WTC11 (cell line): Measurements from ENCODE around the gene MFSD1. TPM values are rescaled to one million over a fixed set of nuclear protein-coding genes. Genes with fewer than 3 reads are reported as not detected.

Source experiments
- ATAC-seq: fragments of 200-7000 bp; cut with Tn5 transposase; 2 replicates; pipeline ENCODE4 v1.10.0; 2021; ENCODE audit warnings: mild to moderate bottlenecking, moderate library complexity
- CTCF ChIA-PET: fragments of 300-600 bp; sonication (Branson Sonifier 250); formaldehyde crosslinking; loops from one replicate; lab custom pipeline; 2021; ENCODE audit warnings: antibody characterized with exemption; lab: Charles Lee
- POLR2A ChIA-PET: fragments of 350-600 bp; sonication (Branson Sonifier 250); formaldehyde crosslinking; loops from one replicate; lab custom pipeline; 2021; ENCODE audit warnings: antibody characterized with exemption; lab: Charles Lee
- DNase-seq: peaks from one replicate; pipeline ENCODE4 v3.0.0; 2021; ENCODE audit warnings: low spot score
- H3K27ac Mint-ChIP-seq: 2 replicates; pipeline ENCODE4 v1.8.0; 2021; ENCODE audit warnings: mixed read lengths
- H3K27me3 Mint-ChIP-seq: 2 replicates; pipeline ENCODE4 v1.8.0; 2021; ENCODE audit warnings: low read depth, mild to moderate bottlenecking, moderate library complexity, mixed read lengths
- H3K36me3 Mint-ChIP-seq: 2 replicates; pipeline ENCODE4 v1.8.0; 2021; ENCODE audit warnings: mixed read lengths
- H3K4me1 Mint-ChIP-seq: 2 replicates; pipeline ENCODE4 v1.8.0; 2022; ENCODE audit warnings: mixed read lengths
- H3K4me3 Mint-ChIP-seq: 2 replicates; pipeline ENCODE4 v1.8.0; 2021; ENCODE audit warnings: mild to moderate bottlenecking, moderate library complexity, mixed read lengths
- H3K9me3 Mint-ChIP-seq: 2 replicates; pipeline ENCODE4 v1.8.0; 2021; ENCODE audit warnings: mixed read lengths
- ATF3 ChIP-seq: sonication (generic); formaldehyde crosslinking; conservative IDR thresholded peaks from 2 replicates; pipeline ENCODE4 v1.8.1; 2022; ENCODE audit warnings: mild to moderate bottlenecking, missing genetic modification reagents
- FOXP4 ChIP-seq: sonication (generic); formaldehyde crosslinking; IDR thresholded peaks from 2 replicates; pipeline ENCODE4 v1.8.0; 2022; ENCODE audit warnings: mild to moderate bottlenecking, missing genetic modification reagents
- JAZF1 ChIP-seq: fragments of 250-450 bp; sonication (Bioruptor Pico); IDR thresholded peaks from 2 replicates; pipeline ENCODE4 v1.9.0; 2021; ENCODE audit warnings: moderate library complexity, mild to moderate bottlenecking, inconsistent platforms
- KAT7 ChIP-seq: sonication (generic); formaldehyde crosslinking; IDR thresholded peaks from 2 replicates; pipeline ENCODE4 v1.8.1; 2023; ENCODE audit warnings: missing genetic modification reagents, mild to moderate bottlenecking, borderline replicate concordance
- MYBL2 ChIP-seq: sonication (generic); formaldehyde crosslinking; IDR thresholded peaks from 2 replicates; pipeline ENCODE4 v1.8.1; 2023; ENCODE audit warnings: mild to moderate bottlenecking, moderate library complexity, missing genetic modification reagents
- NFE2L1 ChIP-seq: sonication (generic); formaldehyde crosslinking; IDR thresholded peaks from 2 replicates; pipeline ENCODE4 v1.8.1; 2023; ENCODE audit warnings: missing genetic modification reagents
- PRDM15 ChIP-seq: sonication (generic); formaldehyde crosslinking; IDR thresholded peaks from 2 replicates; pipeline ENCODE4 v1.8.0; 2022; ENCODE audit warnings: missing genetic modification reagents
- PRRX2 ChIP-seq: fragments of 250-450 bp; sonication (Bioruptor Pico); IDR thresholded peaks from 2 replicates; pipeline ENCODE4 v1.8.0; 2021; ENCODE audit warnings: mild to moderate bottlenecking
- RORB ChIP-seq: fragments of 250-450 bp; sonication (Bioruptor Pico); IDR thresholded peaks from 2 replicates; pipeline ENCODE4 v1.9.0; 2021; ENCODE audit warnings: mild to moderate bottlenecking
- SMAD3 ChIP-seq: sonication (generic); formaldehyde crosslinking; IDR thresholded peaks from 2 replicates; pipeline ENCODE4 v1.8.0; 2022; ENCODE audit warnings: missing genetic modification reagents, mild to moderate bottlenecking, borderline replicate concordance
- TCF7 ChIP-seq: sonication (generic); formaldehyde crosslinking; IDR thresholded peaks from 2 replicates; pipeline ENCODE4 v1.8.0; 2022; ENCODE audit warnings: mild to moderate bottlenecking, low read depth, missing genetic modification reagents, moderate library complexity
- ZBTB43 ChIP-seq: sonication (generic); formaldehyde crosslinking; IDR thresholded peaks from 2 replicates; pipeline ENCODE4 v1.8.1; 2023; ENCODE audit warnings: mild to moderate bottlenecking, missing genetic modification reagents
- ZNF121 ChIP-seq: sonication (generic); formaldehyde crosslinking; IDR thresholded peaks from 2 replicates; pipeline ENCODE4 v1.8.0; 2023; ENCODE audit warnings: missing genetic modification reagents
- ZNF671 ChIP-seq: fragments of 250-450 bp; sonication (Bioruptor Pico); IDR thresholded peaks from 2 replicates; pipeline ENCODE4 v1.8.0; 2021; ENCODE audit warnings: mild to moderate bottlenecking
- total RNA-seq: library from RNA; stranded (reverse); gene quantifications from 3 replicates; pipeline ENCODE4 v1.2.3, GENCODE V29; 2021
- TF ChIP-seq, protein P1 (sequence below): sonication (generic); formaldehyde crosslinking; IDR thresholded peaks from 2 replicates; pipeline ENCODE4 v1.8.1; 2022; ENCODE audit warnings: low read depth, mild to moderate bottlenecking, moderate library complexity, missing genetic modification reagents, borderline replicate concordance
- TF ChIP-seq, protein P2 (sequence below): fragments of 250-450 bp; sonication (Bioruptor Pico); IDR thresholded peaks from 2 replicates; pipeline ENCODE4 v1.9.0; 2021; ENCODE audit warnings: mild to moderate bottlenecking, borderline replicate concordance
- TF ChIP-seq, protein P3 (sequence below): sonication (generic); formaldehyde crosslinking; IDR thresholded peaks from 2 replicates; pipeline ENCODE4 v1.8.1; 2023; ENCODE audit warnings: mild to moderate bottlenecking, missing genetic modification reagents, moderate library complexity
- TF ChIP-seq, protein P4 (sequence below): fragments of 250-450 bp; sonication (Bioruptor Pico); IDR thresholded peaks from 2 replicates; pipeline ENCODE4 v1.9.0; 2021; ENCODE audit warnings: mild to moderate bottlenecking

Gene MFSD1
- total RNA-seq, 1 experiment from 2014 or later: 8.2 TPM

GRCh38 chr3:158768361-158768787, 33.5 kb upstream of the MFSD1 start (continued):
- TF ChIP-seq, protein P1, sequence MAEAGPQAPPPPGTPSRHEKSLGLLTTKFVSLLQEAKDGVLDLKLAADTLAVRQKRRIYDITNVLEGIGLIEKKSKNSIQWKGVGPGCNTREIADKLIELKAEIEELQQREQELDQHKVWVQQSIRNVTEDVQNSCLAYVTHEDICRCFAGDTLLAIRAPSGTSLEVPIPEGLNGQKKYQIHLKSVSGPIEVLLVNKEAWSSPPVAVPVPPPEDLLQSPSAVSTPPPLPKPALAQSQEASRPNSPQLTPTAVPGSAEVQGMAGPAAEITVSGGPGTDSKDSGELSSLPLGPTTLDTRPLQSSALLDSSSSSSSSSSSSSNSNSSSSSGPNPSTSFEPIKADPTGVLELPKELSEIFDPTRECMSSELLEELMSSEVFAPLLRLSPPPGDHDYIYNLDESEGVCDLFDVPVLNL (CRISPR knock-in tag): no peak
- TF ChIP-seq ATF3 (CRISPR knock-in tag) (no peak), FOXP4 (CRISPR knock-in tag) (no peak), PRDM15 (CRISPR knock-in tag) (no peak), NFE2L1 (no peak), KAT7 (no peak), ZBTB43 (CRISPR knock-in tag) (no peak), PRRX2 (CRISPR knock-in tag) (no peak), MYBL2 (CRISPR knock-in tag) (no peak), ZNF121 (no peak)

- ChIA-PET CTCF (interaction anchor here (1.8 kb wide), 1 partner anchor 26 kb away, joined by 5 read pairs; no protein-coding TSS in a partner anchor), POLR2A (no interaction called here)
- no peak for DNase-seq
- Mint-ChIP-seq H3K36me3 (no peaks in the 10 kb centered on the region), H3K9me3 (no peaks in the 10 kb centered on the region), H3K4me1 (peaks cover 29% of the 10 kb centered on the region), H3K27ac (no peak overlapping the region), H3K27me3 (no peaks in the 10 kb centered on the region; the same call in 1 of the 2 replicates), H3K4me3 (no peak overlapping the region)
- ATAC-seq: no peak
- TF ChIP-seq TCF7 (CRISPR knock-in tag) (no peak), FOXP4 (CRISPR knock-in tag) (no peak), ZNF671 (CRISPR knock-in tag) (no peak), MYBL2 (CRISPR knock-in tag) (no peak), SMAD3 (no peak), JAZF1 (CRISPR knock-in tag) (no peak), RORB (CRISPR knock-in tag) (no peak)
- TF ChIP-seq, protein P2, sequence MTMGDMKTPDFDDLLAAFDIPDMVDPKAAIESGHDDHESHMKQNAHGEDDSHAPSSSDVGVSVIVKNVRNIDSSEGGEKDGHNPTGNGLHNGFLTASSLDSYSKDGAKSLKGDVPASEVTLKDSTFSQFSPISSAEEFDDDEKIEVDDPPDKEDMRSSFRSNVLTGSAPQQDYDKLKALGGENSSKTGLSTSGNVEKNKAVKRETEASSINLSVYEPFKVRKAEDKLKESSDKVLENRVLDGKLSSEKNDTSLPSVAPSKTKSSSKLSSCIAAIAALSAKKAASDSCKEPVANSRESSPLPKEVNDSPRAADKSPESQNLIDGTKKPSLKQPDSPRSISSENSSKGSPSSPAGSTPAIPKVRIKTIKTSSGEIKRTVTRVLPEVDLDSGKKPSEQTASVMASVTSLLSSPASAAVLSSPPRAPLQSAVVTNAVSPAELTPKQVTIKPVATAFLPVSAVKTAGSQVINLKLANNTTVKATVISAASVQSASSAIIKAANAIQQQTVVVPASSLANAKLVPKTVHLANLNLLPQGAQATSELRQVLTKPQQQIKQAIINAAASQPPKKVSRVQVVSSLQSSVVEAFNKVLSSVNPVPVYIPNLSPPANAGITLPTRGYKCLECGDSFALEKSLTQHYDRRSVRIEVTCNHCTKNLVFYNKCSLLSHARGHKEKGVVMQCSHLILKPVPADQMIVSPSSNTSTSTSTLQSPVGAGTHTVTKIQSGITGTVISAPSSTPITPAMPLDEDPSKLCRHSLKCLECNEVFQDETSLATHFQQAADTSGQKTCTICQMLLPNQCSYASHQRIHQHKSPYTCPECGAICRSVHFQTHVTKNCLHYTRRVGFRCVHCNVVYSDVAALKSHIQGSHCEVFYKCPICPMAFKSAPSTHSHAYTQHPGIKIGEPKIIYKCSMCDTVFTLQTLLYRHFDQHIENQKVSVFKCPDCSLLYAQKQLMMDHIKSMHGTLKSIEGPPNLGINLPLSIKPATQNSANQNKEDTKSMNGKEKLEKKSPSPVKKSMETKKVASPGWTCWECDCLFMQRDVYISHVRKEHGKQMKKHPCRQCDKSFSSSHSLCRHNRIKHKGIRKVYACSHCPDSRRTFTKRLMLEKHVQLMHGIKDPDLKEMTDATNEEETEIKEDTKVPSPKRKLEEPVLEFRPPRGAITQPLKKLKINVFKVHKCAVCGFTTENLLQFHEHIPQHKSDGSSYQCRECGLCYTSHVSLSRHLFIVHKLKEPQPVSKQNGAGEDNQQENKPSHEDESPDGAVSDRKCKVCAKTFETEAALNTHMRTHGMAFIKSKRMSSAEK (CRISPR knock-in tag): no peak
- TF ChIP-seq, protein P3, sequence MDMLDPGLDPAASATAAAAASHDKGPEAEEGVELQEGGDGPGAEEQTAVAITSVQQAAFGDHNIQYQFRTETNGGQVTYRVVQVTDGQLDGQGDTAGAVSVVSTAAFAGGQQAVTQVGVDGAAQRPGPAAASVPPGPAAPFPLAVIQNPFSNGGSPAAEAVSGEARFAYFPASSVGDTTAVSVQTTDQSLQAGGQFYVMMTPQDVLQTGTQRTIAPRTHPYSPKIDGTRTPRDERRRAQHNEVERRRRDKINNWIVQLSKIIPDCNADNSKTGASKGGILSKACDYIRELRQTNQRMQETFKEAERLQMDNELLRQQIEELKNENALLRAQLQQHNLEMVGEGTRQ (CRISPR knock-in tag): no peak
- TF ChIP-seq, protein P4, sequence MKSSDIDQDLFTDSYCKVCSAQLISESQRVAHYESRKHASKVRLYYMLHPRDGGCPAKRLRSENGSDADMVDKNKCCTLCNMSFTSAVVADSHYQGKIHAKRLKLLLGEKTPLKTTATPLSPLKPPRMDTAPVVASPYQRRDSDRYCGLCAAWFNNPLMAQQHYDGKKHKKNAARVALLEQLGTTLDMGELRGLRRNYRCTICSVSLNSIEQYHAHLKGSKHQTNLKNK: no peak
Measured at GRCh38 chr3:158768881-158769543, 32.8 kb upstream of the MFSD1 start.
